B cell (primary cell): ENCODE data around the gene AP2B1. TPM values are rescaled to one million over a fixed set of nuclear protein-coding genes. Genes with fewer than 3 reads are reported as not detected.

Source experiments
- ATAC-seq: fragments of 200-7000 bp; cut with Tn5 transposase; one replicate; pipeline ENCODE4 v1.10.0; 2021; ENCODE audit warnings: low read depth, mild to moderate bottlenecking, moderate number of reproducible peaks, moderate library complexity
- CTCF ChIA-PET: fragments of 350-600 bp; sonication (Branson Sonifier 250); formaldehyde crosslinking; loops from one replicate; lab custom pipeline; 2021; ENCODE audit warnings: antibody characterized with exemption, inconsistent platforms; lab: Charles Lee
- POLR2A ChIA-PET: fragments of 350-600 bp; sonication (Branson Sonifier 250); formaldehyde crosslinking; loops from one replicate; lab custom pipeline; 2021; ENCODE audit warnings: antibody characterized with exemption; lab: Charles Lee
- DNase-seq: peaks from one replicate; pipeline ENCODE4 v3.0.0; 2013
- H2AFZ ChIP-seq: 2 replicates; pipeline ENCODE4 v1.6.1; 2012; ENCODE audit warnings: mild to moderate bottlenecking, low read depth, low read length; ENCODE audit not compliant: insufficient read depth, poor library complexity, severe bottlenecking
- H3K27ac ChIP-seq, 2 donors: 1 replicate in 1 of 2; 2 replicates in 1 of 2; pipeline ENCODE4 v1.5.1; 2012 to 2013; ENCODE audit warnings: low read length in 2 of 2, mild to moderate bottlenecking in 2 of 2, moderate library complexity in 1 of 2
- H3K27me3 ChIP-seq, 4 experiments: fragments of 200-600 bp in 1 of 4; sonication (generic) in 1 of 4; replicated peaks in 1 of 4; 1 replicate in 2 of 4; 2 replicates in 2 of 4; pipeline versions ENCODE4 v1.6.1 to v1.7.0; 2013 to 2016; ENCODE audit warnings: low read length in 3 of 4, mild to moderate bottlenecking in 2 of 4, mixed read lengths in 1 of 4, moderate library complexity in 1 of 4; ENCODE audit not compliant: insufficient read depth in 4 of 4, control insufficient read depth in 3 of 4; ENCODE audit errors: control extremely low read depth in 1 of 4
- H3K36me3 ChIP-seq, 2 experiments: replicated peaks in 1 of 2; 1 replicate in 1 of 2; 2 replicates in 1 of 2; pipeline versions ENCODE4 v1.6.1 to v1.7.1; 2013; ENCODE audit warnings: low read length in 1 of 2; ENCODE audit not compliant: insufficient read depth in 2 of 2, control insufficient read depth in 1 of 2; ENCODE audit errors: control extremely low read depth in 1 of 2, extremely low read depth in 1 of 2
- H3K4me1 ChIP-seq, 2 donors: fragments of 200-600 bp in 1 of 2; sonication (generic) in 1 of 2; 1 replicate in 1 of 2; 2 replicates in 1 of 2; pipeline versions ENCODE4 v1.5.1 to v1.6.1; 2013 to 2017; ENCODE audit warnings: low read length in 2 of 2; ENCODE audit not compliant: control insufficient read depth in 2 of 2, insufficient read depth in 2 of 2
- H3K4me2 ChIP-seq: replicated peaks from 2 replicates; pipeline ENCODE3; 2012; ENCODE audit warnings: mild to moderate bottlenecking, low read depth, low read length; ENCODE audit not compliant: poor library complexity, severe bottlenecking
- H3K4me3 ChIP-seq, 5 experiments: fragments of 200-600 bp in 1 of 5; sonication (generic) in 1 of 5; 1 replicate in 3 of 5; 2 replicates in 2 of 5; pipeline versions ENCODE4 v1.5.1 to v1.7.0; 2011 to 2016; ENCODE audit warnings: low read length in 4 of 5, mild to moderate bottlenecking in 4 of 5, low read depth in 2 of 5, control low read depth in 1 of 5, moderate library complexity in 1 of 5; ENCODE audit not compliant: insufficient read depth in 1 of 5; ENCODE audit errors: control extremely low read depth in 1 of 5, extremely low read depth in 1 of 5
- H3K79me2 ChIP-seq: fragments of 200-600 bp; sonication (generic); one replicate; pipeline ENCODE4 v1.6.0; 2016; ENCODE audit warnings: low read length; ENCODE audit not compliant: control insufficient read depth, insufficient read depth
- H3K9ac ChIP-seq: fragments of 200-600 bp; sonication (generic); 2 replicates; pipeline ENCODE4 v1.6.1; 2017; ENCODE audit warnings: mild to moderate bottlenecking, low read length, moderate library complexity
- H3K9me3 ChIP-seq, 3 donors: one replicate each; pipeline versions ENCODE4 v1.6.1 to v1.7.1; 2013; ENCODE audit warnings: low read length in 2 of 3; ENCODE audit not compliant: control insufficient read depth in 2 of 3, insufficient read depth in 1 of 3; ENCODE audit errors: control extremely low read depth in 1 of 3
- H4K20me1 ChIP-seq: 2 replicates; pipeline ENCODE4 v1.6.0; 2012; ENCODE audit warnings: mild to moderate bottlenecking, low read length; ENCODE audit not compliant: insufficient read depth, control insufficient read depth, poor library complexity, severe bottlenecking
- H3K27ac Mint-ChIP-seq: one replicate; pipeline ENCODE4 v1.8.0; 2021; ENCODE audit warnings: mixed read lengths
- H3K27me3 Mint-ChIP-seq: one replicate; pipeline ENCODE4 v1.8.0; 2021; ENCODE audit warnings: mixed read lengths
- H3K4me1 Mint-ChIP-seq: one replicate; pipeline ENCODE4 v1.8.0; 2021; ENCODE audit warnings: mixed read lengths
- H3K4me3 Mint-ChIP-seq: one replicate; pipeline ENCODE4 v1.8.0; 2021; ENCODE audit warnings: mixed read lengths
- H3K9me3 Mint-ChIP-seq: one replicate; pipeline ENCODE4 v1.8.0; 2022; ENCODE audit warnings: mixed read lengths; ENCODE audit not compliant: insufficient read depth
- CTCF ChIP-seq: fragments of 200-600 bp; IDR thresholded peaks from one replicate; pipeline ENCODE4 v1.8.0; 2022; ENCODE audit warnings: antibody characterized with exemption, mild to moderate bottlenecking
- EZH2 ChIP-seq: IDR thresholded peaks from 2 replicates; pipeline ENCODE4 v1.6.1; 2012; ENCODE audit warnings: borderline replicate concordance, low read depth, mild to moderate bottlenecking, moderate library complexity, low read length; ENCODE audit not compliant: insufficient read depth, poor library complexity, severe bottlenecking
- WGBS: methylation state at CpG from one replicate; pipeline ENCODE4 v1.1.5; 2013; ENCODE audit warnings: missing lambda C conversion rate; ENCODE audit not compliant: insufficient coverage; 5-methylcytosine and 5-hydroxymethylcytosine counted together
- intact Hi-C: fragments of 100-400 bp; cut with micrococcal nuclease; formaldehyde crosslinking; loops from one replicate; pipeline ENCODE4 v1.10.0; 2022
- polyA plus RNA-seq: library from polyadenylated mRNA; depleted of rRNA; stranded (reverse); fragments of >200 nt; gene quantifications from 2 replicates; pipeline ENCODE4 v1.2.3, GENCODE V29; 2012
- total RNA-seq, 2 donors: library from RNA; stranded (reverse); fragments of 120-200 nt in 1 of 2; gene quantifications; 1 replicate in 1 of 2; 2 replicates in 1 of 2; pipeline versions ENCODE4 v1.2.3 to v1.2.4, GENCODE V29; 2013 to 2022

The AP2B1 gene
- total and polyA plus RNA-seq, 2 donors (not counting 1 experiment from before 2014, with no cell fraction given): 33.1 to 123 TPM

GRCh38 chr17:35723735-35724134 lies 136.6 kb downstream of the AP2B1 start:
- 92% methylated on average over 2 of the region's 2 CpGs for WGBS
- Mint-ChIP-seq H3K27ac (no peak overlapping the region), H3K27me3 (no peaks in the 10 kb centered on the region), H3K9me3 (no peaks in the 10 kb centered on the region), H3K4me1 (no peaks in the 10 kb centered on the region), H3K4me3 (no peak overlapping the region)
- ChIA-PET CTCF (interaction anchor here (1.3 kb wide), 1 partner anchor 24 kb away, joined by 3 read pairs; no protein-coding TSS in a partner anchor), POLR2A (no interaction called here)
- no peaks in the 10 kb centered on the region for H3K4me1 ChIP-seq
- no peak for DNase-seq
- no peaks in the 10 kb centered on the region for H4K20me1 ChIP-seq
- peaks cover 0 to under 1% (median 0%) of the 10 kb centered on the region in 4 experiments for H3K27me3 ChIP-seq
- H2AFZ ChIP-seq: no peak overlapping the region
- no peak overlapping the region for H3K27ac ChIP-seq
- ATAC-seq: no peak
- H3K9me3 ChIP-seq: no peaks in the 10 kb centered on the region
- TF ChIP-seq EZH2 (no peak), CTCF (no peak)
- H3K9ac ChIP-seq: no peak overlapping the region
- no peaks in the 10 kb centered on the region for H3K79me2 ChIP-seq
- H3K4me2 ChIP-seq: no peak overlapping the region
- intact Hi-C loops: no loop called here
- H3K36me3 ChIP-seq: peaks cover 10 to 49% of the 10 kb centered on the region in 2 experiments
- no peak overlapping the region for H3K4me3 ChIP-seq

- no peaks in the 10 kb centered on the region for H3K27me3 Mint-ChIP-seq
- H3K9me3 Mint-ChIP-seq: no peaks in the 10 kb centered on the region
- Histone ChIP-seq H3K9ac (no peak overlapping the region), H4K20me1 (no peaks in the 10 kb centered on the region), H3K4me1 (no peaks in the 10 kb centered on the region), H2AFZ (no peak overlapping the region), H3K4me3 (no peak overlapping the region), H3K9me3 (no peaks in the 10 kb centered on the region), H3K27ac (no peak overlapping the region), H3K79me2 (no peaks in the 10 kb centered on the region), H3K27me3 (peaks cover 0 to 4% (median 0%) of the 10 kb centered on the region in 4 experiments), H3K4me2 (no peak overlapping the region), H3K36me3 (peaks cover 10 to 40% of the 10 kb centered on the region in 2 experiments)
- TF ChIP-seq EZH2 (no peak), CTCF (no peak)
- DNase-seq (no peak), ATAC-seq (no peak)
- intact Hi-C loops: no loop called here
- WGBS: 97% methylated on average over 3 of the region's 4 CpGs
- CTCF ChIA-PET: no interaction called here
- no peak overlapping the region for H3K27ac Mint-ChIP-seq
- H3K4me1 Mint-ChIP-seq: peaks cover 2% of the 10 kb centered on the region
- H3K4me3 Mint-ChIP-seq: no peak overlapping the region
- POLR2A ChIA-PET: no interaction called here
Measured at GRCh38 chr17:35725058-35725457, 137.9 kb downstream of the AP2B1 start.
